Lower leg skin (tissue), 3 donors: ENCODE measurements around the gene PABPN1L.

Source experiments
- POLR2A ChIP-seq, 2 donors: fragments of 450-650 bp; IDR thresholded peaks; one replicate each; pipeline ENCODE4 v1.6.1; 2016 to 2017; ENCODE audit warnings: antibody characterized with exemption in 2 of 2, mild to moderate bottlenecking in 1 of 2, moderate library complexity in 1 of 2
- TF ChIP-seq, protein P1 (sequence below), 3 donors: fragments of 450-650 bp; IDR thresholded peaks; one replicate each; pipeline ENCODE4 v1.5.1; 2016; ENCODE audit warnings: antibody characterized with exemption in 3 of 3, mild to moderate bottlenecking in 3 of 3, moderate library complexity in 2 of 3

DNA sequence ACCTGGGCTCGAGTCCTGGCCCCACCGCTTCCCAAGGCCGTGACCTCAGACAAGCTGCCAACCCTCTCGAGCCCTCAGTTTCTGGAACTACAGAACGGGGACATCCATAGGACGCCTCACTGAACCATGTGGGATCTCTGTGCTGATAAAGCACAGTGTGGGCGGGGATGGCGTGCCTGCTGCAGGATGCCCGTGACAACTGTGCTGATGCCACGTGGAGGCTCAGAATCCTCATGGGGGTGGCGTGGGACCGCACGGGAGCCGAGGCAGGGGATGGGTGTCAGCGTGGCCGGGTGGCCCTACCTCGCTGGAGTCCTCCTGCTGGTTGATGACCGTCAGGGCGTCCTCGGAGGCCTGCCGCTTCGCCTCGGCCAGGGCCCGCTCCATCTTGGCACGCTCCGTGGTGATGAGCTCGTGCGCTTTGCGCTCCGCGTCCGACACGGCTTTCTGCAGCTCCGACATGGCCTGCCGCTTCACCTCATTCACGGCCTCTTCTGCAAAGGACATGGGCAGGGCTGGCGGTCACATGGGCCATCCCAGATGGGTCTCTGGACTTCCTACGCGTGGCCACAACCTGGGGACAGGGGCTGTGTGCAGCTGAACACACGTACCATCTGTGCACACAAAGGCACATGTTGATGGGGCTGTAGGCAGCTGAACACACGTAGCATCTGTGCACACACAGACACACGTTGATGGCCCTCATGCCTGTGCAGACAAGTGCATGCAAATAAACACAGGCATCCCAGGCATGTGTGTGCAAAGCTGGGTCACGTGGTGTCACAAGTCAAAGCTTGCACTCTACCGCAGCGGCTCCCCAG lies 12.7 kb upstream of the PABPN1L start:
- TF ChIP-seq, protein P1, sequence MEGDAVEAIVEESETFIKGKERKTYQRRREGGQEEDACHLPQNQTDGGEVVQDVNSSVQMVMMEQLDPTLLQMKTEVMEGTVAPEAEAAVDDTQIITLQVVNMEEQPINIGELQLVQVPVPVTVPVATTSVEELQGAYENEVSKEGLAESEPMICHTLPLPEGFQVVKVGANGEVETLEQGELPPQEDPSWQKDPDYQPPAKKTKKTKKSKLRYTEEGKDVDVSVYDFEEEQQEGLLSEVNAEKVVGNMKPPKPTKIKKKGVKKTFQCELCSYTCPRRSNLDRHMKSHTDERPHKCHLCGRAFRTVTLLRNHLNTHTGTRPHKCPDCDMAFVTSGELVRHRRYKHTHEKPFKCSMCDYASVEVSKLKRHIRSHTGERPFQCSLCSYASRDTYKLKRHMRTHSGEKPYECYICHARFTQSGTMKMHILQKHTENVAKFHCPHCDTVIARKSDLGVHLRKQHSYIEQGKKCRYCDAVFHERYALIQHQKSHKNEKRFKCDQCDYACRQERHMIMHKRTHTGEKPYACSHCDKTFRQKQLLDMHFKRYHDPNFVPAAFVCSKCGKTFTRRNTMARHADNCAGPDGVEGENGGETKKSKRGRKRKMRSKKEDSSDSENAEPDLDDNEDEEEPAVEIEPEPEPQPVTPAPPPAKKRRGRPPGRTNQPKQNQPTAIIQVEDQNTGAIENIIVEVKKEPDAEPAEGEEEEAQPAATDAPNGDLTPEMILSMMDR (IDR thresholded peaks at IDR 0.05), result no peak
- TF ChIP-seq POLR2A (IDR thresholded peaks at IDR 0.05), result no peak
